ENCODE measurements around the gene AKAP14. TPM values are rescaled to one million over a fixed set of nuclear protein-coding genes. Genes with fewer than 3 reads are reported as not detected.
"Not testable (repeated sequence)": the region's sequence is repeated elsewhere in the genome, so short reads cannot be mapped to it uniquely, and the experiment has no call there.

AKAP14 gene
- total and polyA plus RNA-seq, 2 of the 8 experiments (the other 6 are each of a cell fraction or from before 2014, with no cell fraction given): 0.79 to 1.3 TPM

- no peak for TF ChIP-seq CBX5 (IDR thresholded peaks at IDR 0.05; ENCODE audit: low read depth, low read length)
- TF ChIP-seq POU5F1 (IDR thresholded peaks at IDR 0.05; ENCODE audit: low read depth, low read length): no peak
- no peak for TF ChIP-seq RNF2 (IDR thresholded peaks at IDR 0.05; ENCODE audit: borderline replicate concordance, low read depth, low read length, missing control alignments, poor library complexity, severe bottlenecking)
- TF ChIP-seq MAX (IDR thresholded peaks at IDR 0.05): no peak
- TF ChIP-seq SRF (IDR thresholded peaks at IDR 0.05; ENCODE audit: low read depth, low read length): no peak
- TF ChIP-seq SIX5 (IDR thresholded peaks at IDR 0.05; ENCODE audit: low read depth, low read length): no peak
- no peak for TF ChIP-seq SP2 (IDR thresholded peaks at IDR 0.05; ENCODE audit: low read length)
- no peak for TF ChIP-seq ZNF274 (IDR thresholded peaks at IDR 0.05; ENCODE audit: borderline replicate concordance, extremely low read depth, low read length)
Observed at GRCh38 chrX:119954374-119954773, 58.7 kb downstream of the AKAP14 start (continued).

GRCh38 chrX:119955807-119956570, 60.3 kb downstream of the AKAP14 start:
- H2AFZ ChIP-seq (ENCODE audit: low read length); H2BK5ac ChIP-seq (ENCODE audit: low read depth, low read length); H3K23ac ChIP-seq (ENCODE audit: insufficient read length); H3K79me2 ChIP-seq (ENCODE audit: control insufficient read depth in 1 of 2, insufficient read depth in 2 of 2, low read length in 2 of 2); H3K18ac ChIP-seq (ENCODE audit: extremely low read depth, low read length); H4K5ac ChIP-seq (ENCODE audit: insufficient read length, low read depth, low read length); H2BK15ac ChIP-seq (ENCODE audit: low read length); H3K4me3 ChIP-seq (ENCODE audit: extremely low read depth in 1 of 4, insufficient read depth in 2 of 4, low read depth in 3 of 4, low read length in 4 of 4); H2AK5ac ChIP-seq (ENCODE audit: low read depth, low read length); H3K9me3 ChIP-seq (ENCODE audit: insufficient read depth in 2 of 2, low read depth in 1 of 2, low read length in 1 of 2); H3K79me1 ChIP-seq (ENCODE audit: low read depth, low read length); H4K91ac ChIP-seq (replicated peaks; ENCODE audit: insufficient read length, low read length); H3K4me2 ChIP-seq (ENCODE audit: insufficient read depth in 1 of 2, low read depth in 2 of 2, low read length in 2 of 2); H3K4me1 ChIP-seq (replicated peaks in 1 of 4; ENCODE audit: control insufficient read depth in 3 of 4, insufficient read depth in 4 of 4, low read length in 3 of 4); DNase-seq (ENCODE audit: low read depth in 1 of 2, low spot score in 2 of 2); H3K9ac ChIP-seq (replicated peaks in 1 of 4; ENCODE audit: extremely low read depth in 1 of 4, low read depth in 3 of 4, low read length in 3 of 4); H3K27ac ChIP-seq (ENCODE audit: low read depth, low read length); H3K27me3 ChIP-seq (replicated peaks in 1 of 4; ENCODE audit: control insufficient read depth in 3 of 4, extremely low read depth in 1 of 4, insufficient read depth in 3 of 4, low read length in 3 of 4); H3K36me3 ChIP-seq (ENCODE audit: control insufficient read depth in 2 of 4, insufficient read depth in 4 of 4, low read length in 3 of 4); H2BK20ac ChIP-seq (ENCODE audit: low read length); FAIRE-seq; H3K56ac ChIP-seq (replicated peaks; ENCODE audit: insufficient read length, low read depth, low read length); H4K8ac ChIP-seq (ENCODE audit: extremely low read depth, insufficient read depth, low read length); H2BK12ac ChIP-seq (ENCODE audit: low read depth, low read length); H3K23me2 ChIP-seq (ENCODE audit: low read depth, low read length); H3K14ac ChIP-seq (ENCODE audit: insufficient read length); H4K20me1 ChIP-seq (replicated peaks in 1 of 2; ENCODE audit: control insufficient read depth in 1 of 2, insufficient read depth in 2 of 2, low read length in 2 of 2); H2BK120ac ChIP-seq (replicated peaks; ENCODE audit: low read depth, low read length); POLR2A ChIA-PET (ENCODE audit: partially characterized antibody); H3K4ac ChIP-seq (replicated peaks; ENCODE audit: insufficient read length, low read depth, low read length): not testable (repeated sequence)
- CTCF ChIA-PET (ENCODE audit: partially characterized antibody): interaction anchor here (1.2 kb wide), 2 partner anchors 8 to 9 kb away, joined by 4 to 10 read pairs; no protein-coding TSS in a partner anchor
- WGBS, 2 experiments (ENCODE audit: extremely low coverage in 1 of 2, insufficient coverage in 1 of 2, insufficient read length in 1 of 2, insufficient replicate concordance in 2 of 2, low coverage in 1 of 2, low lambda C conversion rate in 2 of 2, missing lambda C conversion rate in 1 of 2): 96% methylated on average over 13 of the region's 21 CpGs; no CpG with 5 or more reads in 1 of the 2 experiments
